Colonic mucosa (tissue), 4 donors: Measurements from ENCODE around the gene SNX22. TPM values are rescaled to one million over a fixed set of nuclear protein-coding genes. Genes with fewer than 3 reads are reported as not detected.

Experiments
- DNase-seq: peaks from one replicate; pipeline ENCODE4 v3.0.0-alpha.2; 2020
- H3K27ac ChIP-seq: fragments of 200-600 bp; one replicate; pipeline ENCODE4 v1.8.0; 2021
- H3K27me3 ChIP-seq: fragments of 200-600 bp; one replicate; pipeline ENCODE4 v1.8.0; 2021
- H3K36me3 ChIP-seq: fragments of 200-600 bp; one replicate; pipeline ENCODE4 v1.8.0; 2021
- H3K4me1 ChIP-seq: fragments of 200-600 bp; one replicate; pipeline ENCODE4 v1.8.0; 2021; ENCODE audit warnings: mild to moderate bottlenecking
- H3K4me3 ChIP-seq: fragments of 200-600 bp; one replicate; pipeline ENCODE4 v1.8.0; 2021
- H3K9ac ChIP-seq, 2 donors: one replicate each; pipeline ENCODE4 v1.7.0; 2013; ENCODE audit warnings: control low read depth in 2 of 2, low read depth in 2 of 2, low read length in 2 of 2
- H3K9me3 ChIP-seq: fragments of 200-600 bp; one replicate; pipeline ENCODE4 v1.8.0; 2021
- CTCF ChIP-seq: fragments of 200-600 bp; IDR thresholded peaks from one replicate; pipeline ENCODE4 v1.8.0; 2022; ENCODE audit warnings: antibody characterized with exemption, mild to moderate bottlenecking
- intact Hi-C: fragments of 100-400 bp; cut with DNase I; formaldehyde crosslinking; loops from one replicate; pipeline ENCODE4 v1.14.1; 2022
- total RNA-seq, 2 donors: library from RNA; stranded (reverse); fragmentation: NEBNext Ultra II Directional in 1 of 2; extraction: Animal tissue kit (Norgen Biotek cat#: 25700) in 1 of 2; gene quantifications; one replicate each; pipeline ENCODE4 v1.2.1, GENCODE V29; 2021
- donor health status: healthy.
- donor health status: DM: no; HTN: no; CAD: no.
- donor health status: DM: no; HTN: no; CAD: no.

SNX22 gene
- total RNA-seq, 2 donors from 2014 or later, result 0.15 to 0.29 TPM

DNA sequence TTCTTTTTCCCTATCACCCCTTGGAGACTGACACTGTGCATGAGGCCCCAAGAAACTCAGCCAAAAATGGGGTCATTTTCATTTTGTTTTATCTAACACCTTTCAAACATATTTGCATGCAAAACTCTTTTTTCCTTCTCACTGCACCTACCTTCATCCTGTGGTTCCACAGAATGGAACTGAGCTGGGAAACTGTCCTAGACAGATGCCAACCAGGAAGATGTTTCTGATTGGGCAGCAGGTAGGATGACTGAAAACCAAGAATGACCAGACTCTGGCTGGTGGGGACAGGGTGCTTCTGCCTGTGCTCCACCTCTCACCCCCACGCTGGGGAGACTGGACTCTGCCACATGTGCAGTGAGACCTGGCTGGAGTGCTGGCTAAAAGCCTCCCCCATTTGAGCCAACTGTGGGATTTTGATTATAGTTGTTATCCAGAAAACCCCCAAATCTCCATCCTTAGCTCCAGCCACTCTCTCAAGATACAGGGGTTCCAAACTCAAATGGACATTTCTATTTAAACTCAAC, 6.1 kb downstream of the SNX22 start:
- peaks cover 35% of the 10 kb centered on the region for H3K36me3 ChIP-seq
- no peak overlapping the region for H3K27ac ChIP-seq
- no peaks in the 10 kb centered on the region for H3K9me3 ChIP-seq
- H3K4me1 ChIP-seq, result peaks cover 7% of the 10 kb centered on the region
- intact Hi-C loops, result no loop called here
- no peak for TF ChIP-seq CTCF
- peaks cover 2% of the 10 kb centered on the region for H3K27me3 ChIP-seq
- DNase-seq, result no peak
- H3K4me3 ChIP-seq, result no peak overlapping the region
- no peak overlapping the region for H3K9ac ChIP-seq

DNA sequence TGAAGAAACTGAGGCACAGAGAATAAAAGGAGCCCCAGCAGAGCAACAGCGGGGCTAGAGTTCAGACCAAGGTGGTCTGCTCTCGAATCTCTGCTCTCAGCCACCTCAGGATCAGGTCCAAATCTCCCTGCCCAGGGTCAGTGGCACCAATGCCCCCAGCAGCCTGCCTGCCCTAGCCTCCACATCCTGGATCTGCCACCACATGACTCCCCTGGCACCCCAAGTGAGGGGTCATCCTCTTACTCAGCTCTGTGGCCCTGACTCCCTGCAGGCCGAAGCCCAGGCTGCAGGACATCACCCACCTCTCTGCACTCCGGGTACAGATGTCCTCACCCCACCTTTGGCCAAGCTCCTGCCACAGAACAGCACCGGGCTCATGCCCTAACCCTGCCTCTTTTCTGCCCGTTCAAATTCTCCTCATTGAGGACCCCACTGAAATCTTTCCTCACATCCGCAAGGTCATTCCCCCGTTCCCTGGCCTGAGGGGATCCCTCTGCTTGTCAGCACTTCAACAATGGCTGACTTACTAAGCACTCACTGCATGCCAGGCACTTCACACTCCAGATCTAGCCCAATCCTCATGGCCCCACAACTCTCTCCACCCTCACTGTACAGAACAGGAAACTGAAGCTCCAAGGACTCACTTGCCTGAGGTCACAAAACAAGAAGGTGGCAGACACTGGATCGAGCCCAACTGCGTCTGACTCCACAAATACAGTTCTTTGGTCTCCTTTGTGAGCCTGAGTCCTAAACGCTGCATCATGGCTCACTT, 7.0 kb downstream of the SNX22 start:
- peaks cover 35% of the 10 kb centered on the region for H3K36me3 ChIP-seq
- no peak for TF ChIP-seq CTCF
- no peak overlapping the region for H3K9ac ChIP-seq
- no peak overlapping the region for H3K4me3 ChIP-seq
- no peak for DNase-seq
- intact Hi-C loops, result no loop called here
- peaks cover 7% of the 10 kb centered on the region for H3K4me1 ChIP-seq
- H3K27me3 ChIP-seq, result no peaks in the 10 kb centered on the region
- H3K27ac ChIP-seq, result no peak overlapping the region
- no peaks in the 10 kb centered on the region for H3K9me3 ChIP-seq

- H3K27ac ChIP-seq, result peak overlapping the region; percentile 82
- no peak for TF ChIP-seq CTCF
- DNase-seq, result no peak
- H3K4me1 ChIP-seq, result peaks cover 7% of the 10 kb centered on the region
- peaks cover 31% of the 10 kb centered on the region for H3K36me3 ChIP-seq
- H3K9ac ChIP-seq, result peak overlapping the region; percentile 77 to 92
- no peaks in the 10 kb centered on the region for H3K9me3 ChIP-seq
- peak overlapping the region; percentile 83 for H3K4me3 ChIP-seq
- H3K27me3 ChIP-seq, result no peaks in the 10 kb centered on the region
- intact Hi-C loops, result no loop called here
Observed at GRCh38 chr15:64161688-64162477, 10.4 kb downstream of the SNX22 start.

- Histone ChIP-seq H3K27me3 (no peaks in the 10 kb centered on the region), H3K4me1 (peaks cover 7% of the 10 kb centered on the region), H3K27ac (peak overlapping the region; percentile 82), H3K4me3 (peak overlapping the region; percentile 83), H3K9me3 (no peaks in the 10 kb centered on the region), H3K9ac (peak overlapping the region; percentile 77 to 92), H3K36me3 (peaks cover 31% of the 10 kb centered on the region)
- no peak for DNase-seq
- intact Hi-C loops, result no loop called here
- no peak for TF ChIP-seq CTCF
Observed at GRCh38 chr15:64162478-64162868, 10.9 kb downstream of the SNX22 start.

- peak within 1 kb of the TSS; percentile 82 for H3K27ac ChIP-seq
Observed at GRCh38 chr15:64162869-64163658, 11.5 kb downstream of the SNX22 start, which contains the start of gene PPIB. Gene PPIB, minus strand, starts transcription at chr15:64163022. Its CDS starts 36 bp downstream, at chr15:64162986.

More at GRCh38 chr15:64162869-64163658, 11.5 kb downstream of the SNX22 start, which contains the start of gene PPIB:
- Histone ChIP-seq H3K4me1 (peaks cover 7% of the 10 kb centered on the region), H3K27me3 (no peaks in the 10 kb centered on the region), H3K9ac (peak within 1 kb of the TSS; percentile 77 to 92), H3K9me3 (no peaks in the 10 kb centered on the region), H3K36me3 (peaks cover 25% of the 10 kb centered on the region), H3K4me3 (peak within 1 kb of the TSS; percentile 83)
- peak; percentile 32 for TF ChIP-seq CTCF
- peak; percentile 97 for DNase-seq
- intact Hi-C loops, result no loop called here
